ENCODE results near the gene FAM43B. TPM values are rescaled to one million over a fixed set of nuclear protein-coding genes. Genes with fewer than 3 reads are reported as not detected.

The FAM43B gene
- total and polyA plus RNA-seq, 3 donors from 2014 or later = 0.66 to 1.3 (median 1.1) TPM

DNA sequence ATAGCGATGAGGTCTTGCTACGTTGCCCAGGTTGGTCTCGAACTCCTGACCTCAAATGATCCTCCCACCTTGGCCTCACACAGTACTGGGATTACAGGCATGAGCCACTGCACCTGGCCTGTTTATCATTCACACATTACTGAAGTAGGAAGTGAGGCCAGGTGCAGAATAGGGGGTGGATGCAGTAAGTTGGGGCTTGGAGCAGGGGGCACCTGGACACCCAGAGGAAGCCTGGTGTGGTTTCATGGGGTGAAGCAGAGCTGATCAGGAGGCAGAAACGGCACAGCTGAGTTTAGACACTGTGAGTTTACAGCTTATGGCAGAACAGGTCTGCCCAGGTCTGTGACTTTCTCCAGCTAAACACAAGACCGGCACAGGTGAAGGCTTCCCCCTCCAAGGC, 41.4 kb downstream of the FAM43B start:
- no peak for DNase-seq
- H3K9me3 ChIP-seq = no peaks in the 10 kb centered on the region
- no peak overlapping the region for H3K4me3 ChIP-seq
- H3K27me3 ChIP-seq = no peaks in the 10 kb centered on the region
- H3K27ac ChIP-seq = no peak overlapping the region
- peaks cover 4% of the 10 kb centered on the region for H3K4me1 ChIP-seq
- TF ChIP-seq, protein P1, sequence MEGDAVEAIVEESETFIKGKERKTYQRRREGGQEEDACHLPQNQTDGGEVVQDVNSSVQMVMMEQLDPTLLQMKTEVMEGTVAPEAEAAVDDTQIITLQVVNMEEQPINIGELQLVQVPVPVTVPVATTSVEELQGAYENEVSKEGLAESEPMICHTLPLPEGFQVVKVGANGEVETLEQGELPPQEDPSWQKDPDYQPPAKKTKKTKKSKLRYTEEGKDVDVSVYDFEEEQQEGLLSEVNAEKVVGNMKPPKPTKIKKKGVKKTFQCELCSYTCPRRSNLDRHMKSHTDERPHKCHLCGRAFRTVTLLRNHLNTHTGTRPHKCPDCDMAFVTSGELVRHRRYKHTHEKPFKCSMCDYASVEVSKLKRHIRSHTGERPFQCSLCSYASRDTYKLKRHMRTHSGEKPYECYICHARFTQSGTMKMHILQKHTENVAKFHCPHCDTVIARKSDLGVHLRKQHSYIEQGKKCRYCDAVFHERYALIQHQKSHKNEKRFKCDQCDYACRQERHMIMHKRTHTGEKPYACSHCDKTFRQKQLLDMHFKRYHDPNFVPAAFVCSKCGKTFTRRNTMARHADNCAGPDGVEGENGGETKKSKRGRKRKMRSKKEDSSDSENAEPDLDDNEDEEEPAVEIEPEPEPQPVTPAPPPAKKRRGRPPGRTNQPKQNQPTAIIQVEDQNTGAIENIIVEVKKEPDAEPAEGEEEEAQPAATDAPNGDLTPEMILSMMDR (IDR thresholded peaks at IDR 0.05) = no peak
- TF ChIP-seq POLR2A (IDR thresholded peaks at IDR 0.05) = no peak
- intact Hi-C loops (cut with DNase I; ENCODE audit: low total_unique reads) = no loop called here
- whole genome bisulfite sequencing, 2 donors = 86 to 87% methylated on average over 5 of the region's 5 CpGs
- H3K36me3 ChIP-seq (ENCODE audit: low read depth, missing control alignments) = no peaks in the 10 kb centered on the region

DNA sequence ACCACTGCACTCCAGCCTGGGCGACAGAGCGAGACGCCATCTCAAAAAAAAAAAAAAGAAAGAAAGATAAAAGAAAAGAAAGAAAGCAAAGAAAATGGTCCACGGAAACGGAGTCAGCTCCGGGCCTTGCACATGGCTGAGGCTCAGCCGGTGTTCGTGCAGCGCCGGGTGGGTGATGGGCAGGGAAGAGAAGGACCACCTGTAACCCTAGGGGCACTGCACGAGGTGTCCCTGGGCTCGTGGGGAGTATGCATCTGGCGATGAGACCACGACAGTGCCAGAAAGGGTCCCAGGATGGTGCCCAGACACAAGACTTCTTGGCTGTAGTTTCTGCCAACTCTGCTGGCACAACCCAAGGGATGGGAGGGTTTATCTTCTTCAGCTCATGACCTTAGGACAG, 42.4 kb downstream of the FAM43B start:
- no peak for TF ChIP-seq POLR2A (IDR thresholded peaks at IDR 0.05)
- TF ChIP-seq, protein P1 (IDR thresholded peaks at IDR 0.05) = no peak
- no peak for DNase-seq
- Histone ChIP-seq H3K36me3 (ENCODE audit: low read depth, missing control alignments) (no peaks in the 10 kb centered on the region), H3K27ac (no peak overlapping the region), H3K9me3 (no peaks in the 10 kb centered on the region), H3K4me1 (peaks cover 3% of the 10 kb centered on the region), H3K27me3 (no peaks in the 10 kb centered on the region), H3K4me3 (no peak overlapping the region)
- intact Hi-C loops (cut with DNase I; ENCODE audit: low total_unique reads) = no loop called here
- WGBS, 2 donors = 90 to 93% methylated on average over 14 of the region's 14 CpGs

DNA sequence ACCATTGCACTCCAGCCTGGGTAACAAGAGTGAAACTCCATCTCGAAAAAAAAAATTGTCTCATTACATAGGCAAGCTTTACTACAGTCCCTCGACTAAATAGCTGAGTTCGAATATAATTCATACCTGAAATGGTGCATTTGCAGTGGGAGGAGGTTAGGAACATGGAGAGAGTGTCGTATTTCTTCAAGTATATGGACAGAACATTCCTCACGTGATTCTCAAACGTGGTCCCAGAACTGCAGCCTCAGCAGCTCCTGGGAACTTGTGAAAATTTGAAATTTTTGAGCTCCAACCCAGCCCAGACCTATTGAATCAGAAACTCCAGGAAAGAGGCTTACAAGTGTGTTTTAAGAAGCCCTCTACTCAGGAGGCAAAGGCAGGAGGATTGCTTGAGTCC, 43.7 kb downstream of the FAM43B start:
- no peaks in the 10 kb centered on the region for H3K9me3 ChIP-seq
- 56 to 58% methylated on average over 6 of the region's 6 CpGs for WGBS, 2 donors

DNA sequence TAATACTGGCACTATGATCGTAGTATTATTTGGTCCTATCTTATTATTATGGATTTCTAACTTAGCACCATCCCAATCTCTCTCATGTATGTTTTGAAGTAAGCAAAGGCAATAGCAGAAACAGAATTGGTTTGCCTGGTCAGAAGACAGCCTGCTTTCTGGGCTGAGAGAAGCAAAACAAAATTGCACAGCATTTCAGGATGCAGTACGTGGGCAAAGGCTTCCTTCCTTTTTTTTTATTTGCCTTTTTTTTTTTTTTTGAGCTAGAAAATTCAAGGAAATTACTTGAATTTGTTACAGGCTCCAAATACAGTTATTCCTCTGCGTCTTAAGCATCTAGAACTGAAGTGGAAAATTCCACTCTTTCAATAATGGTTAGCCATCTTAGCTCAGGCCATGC, 45.3 kb downstream of the FAM43B start:
- H3K9me3 ChIP-seq = no peaks in the 10 kb centered on the region
- intact Hi-C loops (cut with DNase I; ENCODE audit: low total_unique reads) = no loop called here
- H3K36me3 ChIP-seq (ENCODE audit: low read depth, missing control alignments) = no peaks in the 10 kb centered on the region
- 77 to 84% methylated on average over 3 of the region's 3 CpGs for WGBS, 2 donors
- no peaks in the 10 kb centered on the region for H3K27me3 ChIP-seq
- no peak overlapping the region for H3K4me3 ChIP-seq
- H3K4me1 ChIP-seq = no peaks in the 10 kb centered on the region
- TF ChIP-seq, protein P1 (IDR thresholded peaks at IDR 0.05) = no peak
- H3K27ac ChIP-seq = no peak overlapping the region
- no peak for DNase-seq

More for the DNA sequence above, 43.7 kb downstream of the FAM43B start:
- TF ChIP-seq POLR2A (IDR thresholded peaks at IDR 0.05) = no peak
- TF ChIP-seq, protein P1 (IDR thresholded peaks at IDR 0.05) = no peak
- H3K4me1 ChIP-seq = no peaks in the 10 kb centered on the region
- intact Hi-C loops (cut with DNase I; ENCODE audit: low total_unique reads) = no loop called here
- no peak for DNase-seq
- H3K36me3 ChIP-seq (ENCODE audit: low read depth, missing control alignments) = no peaks in the 10 kb centered on the region
- no peak overlapping the region for H3K4me3 ChIP-seq
- no peak overlapping the region for H3K27ac ChIP-seq
- H3K27me3 ChIP-seq = no peaks in the 10 kb centered on the region

DNA sequence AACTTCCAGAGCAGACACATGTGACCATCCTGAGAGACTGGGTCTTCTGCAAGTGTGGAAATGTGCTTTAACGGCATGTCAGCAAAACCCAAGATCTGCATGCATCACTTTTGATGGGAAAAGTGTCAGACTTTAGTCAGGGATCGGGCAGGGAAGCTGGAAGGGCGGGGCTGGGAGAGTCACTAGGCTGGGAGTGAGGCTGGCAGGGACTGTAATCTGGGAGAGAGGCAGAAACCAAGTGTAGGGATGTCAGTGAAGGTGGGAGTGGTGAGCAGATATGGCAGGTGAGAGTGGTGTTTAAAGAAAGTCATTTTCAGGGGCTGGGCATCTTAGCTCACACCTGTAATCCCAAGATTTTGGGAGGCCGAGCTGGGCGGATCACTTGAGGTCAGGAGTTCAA, 47.8 kb downstream of the FAM43B start:
- no peaks in the 10 kb centered on the region for H3K27me3 ChIP-seq
- H3K9me3 ChIP-seq = no peaks in the 10 kb centered on the region
- H3K4me3 ChIP-seq = no peak overlapping the region
- WGBS, 2 donors = 90 to 91% methylated on average over 5 of the region's 5 CpGs
- intact Hi-C loops (cut with DNase I; ENCODE audit: low total_unique reads) = no loop called here
- no peak overlapping the region for H3K27ac ChIP-seq
- no peak for DNase-seq
- H3K4me1 ChIP-seq = no peaks in the 10 kb centered on the region
- no peak for TF ChIP-seq POLR2A (IDR thresholded peaks at IDR 0.05)
- TF ChIP-seq, protein P1 (IDR thresholded peaks at IDR 0.05) = no peak
- H3K36me3 ChIP-seq (ENCODE audit: low read depth, missing control alignments) = no peaks in the 10 kb centered on the region
